Upper lobe of left lung (tissue), 6 donors: ENCODE data around the gene DOK5. TPM values are rescaled to one million over a fixed set of nuclear protein-coding genes. Genes with fewer than 3 reads are reported as not detected.

ENCODE experiments used
- ATAC-seq, 2 donors: fragments of 200-7000 bp; cut with Tn5 transposase; one replicate each; pipeline ENCODE4 v1.9.1; 2022; ENCODE audit warnings: mild to moderate bottlenecking in 2 of 2, moderate library complexity in 2 of 2; ENCODE audit not compliant: low FRiP score in 2 of 2
- DNase-seq, 2 donors: peaks; one replicate each; pipeline ENCODE4 v3.0.0-alpha.2; 2019 to 2020
- H3K27ac ChIP-seq, 4 donors: fragments of 200-600 bp; sonication (generic); one replicate each; pipeline ENCODE4 v1.5.1; 2016 to 2019
- H3K27me3 ChIP-seq, 4 donors: fragments of 200-600 bp; sonication (generic); one replicate each; pipeline ENCODE4 v1.5.1; 2017 to 2019
- H3K36me3 ChIP-seq, 4 donors: fragments of 200-600 bp; sonication (generic); one replicate each; pipeline ENCODE4 v1.5.1; 2016 to 2019
- H3K4me1 ChIP-seq, 4 donors: fragments of 200-600 bp; sonication (generic); one replicate each; pipeline ENCODE4 v1.5.1; 2018 to 2019
- H3K4me3 ChIP-seq, 4 donors: fragments of 200-600 bp; sonication (generic); one replicate each; pipeline ENCODE4 v1.5.1; 2017 to 2019; ENCODE audit warnings: mild to moderate bottlenecking in 2 of 4, moderate library complexity in 1 of 4
- H3K9me3 ChIP-seq, 4 donors: fragments of 200-600 bp; sonication (generic); one replicate each; pipeline ENCODE4 v1.5.1; 2018 to 2019
- EP300 ChIP-seq, 4 donors: sonication (generic); formaldehyde crosslinking; IDR thresholded peaks; one replicate each; pipeline ENCODE4 v1.5.1; 2017; ENCODE audit warnings: antibody characterized with exemption in 4 of 4, control low read depth in 2 of 4
- POLR2A ChIP-seq, 4 donors: fragments of 450-650 bp; IDR thresholded peaks; one replicate each; pipeline ENCODE4 v1.5.1; 2016 to 2017; ENCODE audit warnings: antibody characterized with exemption in 4 of 4, mild to moderate bottlenecking in 2 of 4
- POLR2AphosphoS5 ChIP-seq, 2 donors: sonication (generic); formaldehyde crosslinking; IDR thresholded peaks; one replicate each; pipeline ENCODE4 v1.5.1; 2017; ENCODE audit warnings: antibody characterized with exemption in 2 of 2
- WGBS, 2 donors: methylation state at CpG; one replicate each; pipeline ENCODE4 v1.1.5; 2017 to 2018; 5-methylcytosine and 5-hydroxymethylcytosine counted together
- total RNA-seq, 6 donors: library from RNA; depleted of rRNA in 4 of 6; stranded (reverse); fragments of >200 nt in 4 of 6; gene quantifications; one replicate each; pipeline versions ENCODE4 v1.1.0 to v1.2.1, GENCODE V29; 2016 to 2021
- TF ChIP-seq, protein P1 (sequence below), 6 experiments: fragments of 450-650 bp in 4 of 6; fragments of 200-600 bp in 2 of 6; sonication (generic) in 2 of 6; IDR thresholded peaks; one replicate each; pipeline ENCODE4 v1.5.1; 2016 to 2019; ENCODE audit warnings: antibody characterized with exemption in 6 of 6
- donor health status: DM: no; HTN: no; CAD: no; lungs with moderate emphysema.
- donor health status: DM: no; HTN: yes; CAD: no; lungs with severe emphysema.

Gene DOK5
- total RNA-seq, 6 donors from 2014 or later: 0.37 to 1.0 TPM; not detected in 4

DNA sequence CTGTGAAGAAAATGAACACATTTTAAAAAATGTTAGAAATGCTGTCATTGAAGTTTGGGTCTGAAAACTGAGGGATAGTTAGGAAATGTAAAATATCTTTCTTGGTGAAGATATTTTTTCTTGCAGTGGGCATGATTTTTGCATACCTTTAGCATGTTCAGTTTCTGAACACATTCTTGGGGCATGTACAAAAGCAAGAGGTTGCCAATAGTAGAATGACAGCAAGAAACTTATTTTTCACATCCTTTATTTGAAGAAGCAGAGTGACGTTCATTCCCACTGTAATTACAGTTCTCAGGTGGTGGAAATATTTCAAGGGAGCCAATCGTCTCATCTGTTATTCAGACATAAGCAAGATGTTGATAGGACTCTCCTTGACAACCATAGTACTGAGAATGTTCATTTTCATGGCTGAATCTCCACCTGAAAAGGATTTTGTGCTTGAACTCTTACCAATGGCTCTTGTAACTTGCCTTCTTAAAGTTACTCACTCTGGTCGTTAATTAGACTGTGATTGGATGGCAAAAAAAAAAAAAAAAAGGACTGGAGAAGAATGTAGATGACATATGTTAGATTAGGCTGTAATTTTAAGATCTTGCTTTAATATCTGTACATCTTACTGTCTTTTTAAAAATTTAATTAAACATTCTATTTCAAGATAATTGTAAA lies 74.4 kb downstream of the DOK5 start:
- no peak for ATAC-seq

DNA sequence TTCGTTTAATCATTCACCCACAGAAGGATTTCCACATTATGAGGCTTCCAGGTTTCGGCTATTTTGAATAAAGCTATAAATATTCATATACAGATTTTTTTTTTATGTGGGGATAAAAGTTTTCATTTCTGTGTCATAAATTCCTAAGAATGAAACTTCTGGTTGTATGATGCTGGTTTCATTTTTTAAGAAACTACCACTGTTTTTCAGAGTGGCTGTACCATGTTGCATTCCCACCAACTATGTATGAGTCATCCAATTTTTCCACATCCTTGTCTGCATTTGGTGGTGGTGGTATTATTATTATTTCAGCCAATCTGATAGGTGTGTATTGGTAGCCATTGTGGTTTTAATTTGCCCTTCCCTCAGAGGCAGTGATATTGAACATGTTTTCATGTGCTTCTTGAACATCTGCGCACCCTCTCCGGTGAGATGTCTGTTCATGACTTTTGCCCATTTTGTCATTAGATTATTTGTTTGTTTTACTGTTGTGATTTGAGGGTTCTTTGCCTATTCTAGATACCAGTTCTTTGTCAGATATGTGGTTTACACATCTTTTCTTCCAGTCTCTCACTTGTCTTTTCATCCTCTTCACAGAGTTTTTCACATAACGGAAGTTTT lies 75.5 kb downstream of the DOK5 start:
- Histone ChIP-seq H3K36me3 (no peaks in the 10 kb centered on the region), H3K4me1 (no peaks in the 10 kb centered on the region), H3K9me3 (no peaks in the 10 kb centered on the region), H3K4me3 (no peak overlapping the region), H3K27me3 (no peaks in the 10 kb centered on the region), H3K27ac (no peak overlapping the region)
- DNase-seq (no peak), ATAC-seq (no peak)
- 93 to 94% methylated on average over 5 of the region's 5 CpGs for WGBS, 2 donors
- TF ChIP-seq POLR2A (IDR thresholded peaks at IDR 0.05) (no peak), POLR2AphosphoS5 (IDR thresholded peaks at IDR 0.05) (no peak), EP300 (IDR thresholded peaks at IDR 0.05) (no peak)
- TF ChIP-seq, protein P1, sequence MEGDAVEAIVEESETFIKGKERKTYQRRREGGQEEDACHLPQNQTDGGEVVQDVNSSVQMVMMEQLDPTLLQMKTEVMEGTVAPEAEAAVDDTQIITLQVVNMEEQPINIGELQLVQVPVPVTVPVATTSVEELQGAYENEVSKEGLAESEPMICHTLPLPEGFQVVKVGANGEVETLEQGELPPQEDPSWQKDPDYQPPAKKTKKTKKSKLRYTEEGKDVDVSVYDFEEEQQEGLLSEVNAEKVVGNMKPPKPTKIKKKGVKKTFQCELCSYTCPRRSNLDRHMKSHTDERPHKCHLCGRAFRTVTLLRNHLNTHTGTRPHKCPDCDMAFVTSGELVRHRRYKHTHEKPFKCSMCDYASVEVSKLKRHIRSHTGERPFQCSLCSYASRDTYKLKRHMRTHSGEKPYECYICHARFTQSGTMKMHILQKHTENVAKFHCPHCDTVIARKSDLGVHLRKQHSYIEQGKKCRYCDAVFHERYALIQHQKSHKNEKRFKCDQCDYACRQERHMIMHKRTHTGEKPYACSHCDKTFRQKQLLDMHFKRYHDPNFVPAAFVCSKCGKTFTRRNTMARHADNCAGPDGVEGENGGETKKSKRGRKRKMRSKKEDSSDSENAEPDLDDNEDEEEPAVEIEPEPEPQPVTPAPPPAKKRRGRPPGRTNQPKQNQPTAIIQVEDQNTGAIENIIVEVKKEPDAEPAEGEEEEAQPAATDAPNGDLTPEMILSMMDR (IDR thresholded peaks at IDR 0.05): no peak

More for the DNA sequence above, 74.4 kb downstream of the DOK5 start:
- no peaks in the 10 kb centered on the region for H3K36me3 ChIP-seq
- TF ChIP-seq POLR2AphosphoS5 (IDR thresholded peaks at IDR 0.05) (no peak), POLR2A (IDR thresholded peaks at IDR 0.05) (no peak), EP300 (IDR thresholded peaks at IDR 0.05) (no peak)
- TF ChIP-seq, protein P1 (IDR thresholded peaks at IDR 0.05): no peak
- H3K27ac ChIP-seq: no peak overlapping the region
- H3K4me3 ChIP-seq: no peak overlapping the region
- 29 to 46% methylated on average over 3 of the region's 3 CpGs for WGBS, 2 donors
- no peak for DNase-seq
- H3K27me3 ChIP-seq: no peaks in the 10 kb centered on the region
- no peaks in the 10 kb centered on the region for H3K9me3 ChIP-seq
- no peaks in the 10 kb centered on the region for H3K4me1 ChIP-seq

DNA sequence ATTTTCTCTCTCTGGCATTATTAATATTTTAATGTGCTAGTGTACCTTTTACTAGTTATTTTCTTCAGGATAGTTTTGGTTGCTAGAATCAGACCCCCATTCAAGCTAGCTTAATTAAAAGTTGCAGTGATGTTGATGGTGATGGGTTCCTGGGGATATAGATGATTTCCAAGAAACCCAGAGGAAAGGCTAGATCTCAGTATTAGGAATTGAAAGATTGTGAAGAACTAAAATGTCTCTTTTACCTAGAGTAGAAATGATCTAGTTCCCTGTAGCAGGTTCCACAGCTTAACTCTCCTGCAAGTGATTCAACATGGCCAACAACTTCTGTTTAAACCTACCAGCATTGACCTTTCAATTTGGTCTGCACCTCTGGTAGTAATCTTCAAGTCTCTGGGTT lies 78.6 kb downstream of the DOK5 start:
- TF ChIP-seq, protein P1 (IDR thresholded peaks at IDR 0.05): no peak
- no peak for TF ChIP-seq POLR2AphosphoS5 (IDR thresholded peaks at IDR 0.05)
- TF ChIP-seq POLR2A (IDR thresholded peaks at IDR 0.05): no peak
- TF ChIP-seq EP300 (IDR thresholded peaks at IDR 0.05): no peak
- Histone ChIP-seq H3K4me3 (no peak overlapping the region), H3K27me3 (no peaks in the 10 kb centered on the region), H3K36me3 (no peaks in the 10 kb centered on the region), H3K27ac (no peak overlapping the region), H3K4me1 (no peaks in the 10 kb centered on the region), H3K9me3 (no peaks in the 10 kb centered on the region)
- DNase-seq: no peak
- no peak for ATAC-seq

DNA sequence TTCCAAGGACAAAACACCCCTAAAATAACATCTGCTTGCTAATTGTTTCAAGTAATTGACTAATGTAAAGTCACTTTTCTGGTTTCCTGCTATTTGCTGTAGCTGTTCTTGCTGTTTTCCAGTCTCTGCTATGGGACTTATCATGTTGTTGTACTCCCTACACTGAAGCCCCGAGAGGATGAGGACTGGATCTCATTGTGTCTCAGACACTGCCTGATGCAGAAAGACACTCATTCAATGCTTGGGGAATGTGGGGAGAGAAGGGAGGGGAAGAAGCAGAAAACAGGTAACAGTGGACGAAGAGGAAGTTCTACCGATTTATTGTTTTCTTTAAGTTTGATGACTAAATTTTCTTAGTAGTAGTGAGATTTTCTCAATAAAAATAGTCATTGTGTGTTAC lies 79.8 kb downstream of the DOK5 start:
- Histone ChIP-seq H3K36me3 (no peaks in the 10 kb centered on the region), H3K4me3 (no peak overlapping the region), H3K27ac (no peak overlapping the region), H3K27me3 (no peaks in the 10 kb centered on the region), H3K4me1 (no peaks in the 10 kb centered on the region), H3K9me3 (no peaks in the 10 kb centered on the region)
- TF ChIP-seq POLR2AphosphoS5 (IDR thresholded peaks at IDR 0.05) (no peak), EP300 (IDR thresholded peaks at IDR 0.05) (no peak), POLR2A (IDR thresholded peaks at IDR 0.05) (no peak)
- TF ChIP-seq, protein P1 (IDR thresholded peaks at IDR 0.05): no peak
- WGBS, 2 donors: 71 to 73% methylated on average over 3 of the region's 3 CpGs
- ATAC-seq: no peak
- no peak for DNase-seq

DNA sequence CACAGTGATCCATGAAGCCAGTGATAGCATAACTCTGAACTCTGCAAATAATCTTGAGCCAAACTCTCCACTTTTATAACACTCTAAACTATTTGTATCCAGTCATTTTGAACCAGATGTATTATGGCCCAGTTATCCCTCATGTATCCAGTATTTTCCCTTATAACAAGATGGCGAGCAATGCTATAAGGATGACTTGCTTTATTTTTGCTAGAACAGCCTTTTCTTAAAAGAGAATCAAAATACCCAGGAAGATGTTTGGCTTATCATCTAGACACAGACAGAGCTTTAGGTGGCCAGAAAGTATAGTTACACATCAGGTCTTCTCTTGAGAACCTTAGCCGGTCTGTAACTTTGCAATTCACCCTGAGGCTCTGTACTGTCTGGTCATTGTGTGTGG lies 81.0 kb downstream of the DOK5 start:
- DNase-seq (no peak), ATAC-seq (no peak)
- no peaks in the 10 kb centered on the region for H3K4me1 ChIP-seq
- H3K27me3 ChIP-seq: no peaks in the 10 kb centered on the region
- no peaks in the 10 kb centered on the region for H3K36me3 ChIP-seq
- no peak overlapping the region for H3K4me3 ChIP-seq
- TF ChIP-seq, protein P1 (IDR thresholded peaks at IDR 0.05): no peak
- TF ChIP-seq EP300 (IDR thresholded peaks at IDR 0.05): no peak
- no peak for TF ChIP-seq POLR2AphosphoS5 (IDR thresholded peaks at IDR 0.05)
- TF ChIP-seq POLR2A (IDR thresholded peaks at IDR 0.05): no peak
- no peaks in the 10 kb centered on the region for H3K9me3 ChIP-seq
- H3K27ac ChIP-seq: no peak overlapping the region
- 86 to 92% methylated on average over 2 of the region's 2 CpGs for WGBS, 2 donors
